Endothelial cell of umbilical vein (primary cell): Measurements from ENCODE around the gene NUP107.

Experiments
- CTCF ChIP-seq, 2 donors: IDR thresholded peaks; 1 replicate in 1 of 2; 2 replicates in 1 of 2; pipeline ENCODE4 v1.5.1; 2011; ENCODE audit warnings: low read length in 2 of 2, mild to moderate bottlenecking in 2 of 2, moderate library complexity in 2 of 2, control low read depth in 1 of 2, inconsistent platforms in 1 of 2, low read depth in 1 of 2; ENCODE audit not compliant: insufficient read depth in 1 of 2; ENCODE audit errors: extremely low read depth in 1 of 2
- EZH2 ChIP-seq: IDR thresholded peaks from 2 replicates; pipeline ENCODE4 v1.6.1; 2012; ENCODE audit warnings: borderline replicate concordance, low read depth, mild to moderate bottlenecking, moderate library complexity, low read length, inconsistent platforms; ENCODE audit not compliant: severe bottlenecking
- FOS ChIP-seq: IDR thresholded peaks from 2 replicates; pipeline ENCODE4 v1.6.1; 2011; ENCODE audit warnings: mild to moderate bottlenecking, low read length, moderate library complexity, borderline replicate concordance; ENCODE audit not compliant: insufficient read depth
- GATA2 ChIP-seq: IDR thresholded peaks from 2 replicates; pipeline ENCODE4 v1.7.0; 2011; ENCODE audit warnings: low read depth, mild to moderate bottlenecking, moderate library complexity, mixed read lengths, low read length; ENCODE audit not compliant: insufficient read length, insufficient read depth
- JUN ChIP-seq: IDR thresholded peaks from 2 replicates; pipeline ENCODE4 v1.6.1; 2011; ENCODE audit warnings: borderline replicate concordance, low read depth; ENCODE audit not compliant: insufficient read length, insufficient read depth
- MAX ChIP-seq: IDR thresholded peaks from 2 replicates; pipeline ENCODE4 v1.6.1; 2011; ENCODE audit not compliant: insufficient read depth, insufficient read length
- MYC ChIP-seq: IDR thresholded peaks from one replicate; pipeline ENCODE4 v1.6.1; 2011; ENCODE audit warnings: mild to moderate bottlenecking, low read depth, low read length
- POLR2A ChIP-seq: IDR thresholded peaks from 2 replicates; pipeline ENCODE4 v1.6.1; 2012; ENCODE audit warnings: low read depth, mild to moderate bottlenecking, control low read depth, low read length
- POLR2AphosphoS5 ChIP-seq: IDR thresholded peaks from 2 replicates; pipeline ENCODE4 v1.6.1; 2012; ENCODE audit warnings: low read depth, mild to moderate bottlenecking, control low read depth, low read length, moderate library complexity; ENCODE audit not compliant: insufficient read depth

- TF ChIP-seq POLR2A = no peak
- TF ChIP-seq CTCF (IDR thresholded peaks at IDR 0.05; ENCODE audit: extremely low read depth in 1 of 2, insufficient read depth in 1 of 2, low read depth in 1 of 2, low read length in 2 of 2) = no peak
- no peak for TF ChIP-seq MAX
- no peak for TF ChIP-seq POLR2AphosphoS5
- TF ChIP-seq EZH2 = no peak
- no peak for TF ChIP-seq GATA2
- TF ChIP-seq MYC = no peak
- no peak for TF ChIP-seq JUN
- no peak for TF ChIP-seq FOS
Observed at GRCh38 chr12:68785823-68786222, 99.0 kb downstream of the NUP107 start.
